Stimulated activated memory B cell treated with anti-CD40 and anti-IgM and Interleukin-4, amounts not matched to agents 10 μg/mL and 1 μg/mL and 100 μg/mL, for 72 hours (primary cell): ENCODE results near the gene POMGNT1.
A peak's percentile ranks its signal among the peaks of the same experiment; 100 is the strongest.

Experiments
- ATAC-seq: fragments of 150-1000 bp; cut with Tn5 transposase; 2 replicates; pipeline ENCODE4 v1.10.0; 2021
- H3K27ac Mint-ChIP-seq: one replicate; pipeline ENCODE4 v1.8.0; 2022; ENCODE audit warnings: mild to moderate bottlenecking, mixed read lengths
- H3K27me3 Mint-ChIP-seq: one replicate; pipeline ENCODE4 v1.8.0; 2022; ENCODE audit warnings: mixed read lengths
- H3K36me3 Mint-ChIP-seq: one replicate; pipeline ENCODE4 v1.8.0; 2022; ENCODE audit warnings: mixed read lengths
- H3K4me1 Mint-ChIP-seq: one replicate; pipeline ENCODE4 v1.8.0; 2022; ENCODE audit warnings: mixed read lengths
- H3K4me3 Mint-ChIP-seq: one replicate; pipeline ENCODE4 v1.8.0; 2022; ENCODE audit warnings: mild to moderate bottlenecking, moderate library complexity, mixed read lengths
- H3K9me3 Mint-ChIP-seq: one replicate; pipeline ENCODE4 v1.8.0; 2022; ENCODE audit warnings: mixed read lengths

Gene POMGNT1

DNA sequence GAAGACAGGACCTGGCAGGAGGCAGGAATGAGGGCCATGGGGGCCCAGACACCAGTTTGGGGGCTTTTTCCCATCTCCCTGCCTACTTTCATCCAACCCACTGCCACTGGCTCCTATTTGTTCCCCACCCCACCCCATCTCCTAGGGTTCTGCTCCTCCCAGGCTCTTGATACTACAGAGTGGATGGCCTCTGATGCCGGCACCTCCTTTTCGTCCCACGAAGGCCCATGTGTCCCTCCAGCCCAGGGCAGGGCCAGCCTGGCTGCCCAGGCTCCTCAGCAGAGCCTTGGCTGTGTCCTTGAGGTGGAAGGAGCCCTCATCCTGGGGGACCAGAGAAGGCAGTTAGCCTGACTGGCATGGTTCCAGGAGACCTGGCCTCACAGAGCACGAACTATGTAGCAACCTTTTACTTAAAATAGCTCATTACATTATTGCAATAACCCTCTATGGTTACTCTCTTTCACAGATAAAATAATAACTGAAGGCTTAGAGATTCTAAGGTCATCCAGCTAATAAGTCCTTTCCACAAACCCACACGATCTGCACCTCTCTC is 3.5 kb downstream of the POMGNT1 start:
- H3K27ac Mint-ChIP-seq, result no peak overlapping the region

DNA sequence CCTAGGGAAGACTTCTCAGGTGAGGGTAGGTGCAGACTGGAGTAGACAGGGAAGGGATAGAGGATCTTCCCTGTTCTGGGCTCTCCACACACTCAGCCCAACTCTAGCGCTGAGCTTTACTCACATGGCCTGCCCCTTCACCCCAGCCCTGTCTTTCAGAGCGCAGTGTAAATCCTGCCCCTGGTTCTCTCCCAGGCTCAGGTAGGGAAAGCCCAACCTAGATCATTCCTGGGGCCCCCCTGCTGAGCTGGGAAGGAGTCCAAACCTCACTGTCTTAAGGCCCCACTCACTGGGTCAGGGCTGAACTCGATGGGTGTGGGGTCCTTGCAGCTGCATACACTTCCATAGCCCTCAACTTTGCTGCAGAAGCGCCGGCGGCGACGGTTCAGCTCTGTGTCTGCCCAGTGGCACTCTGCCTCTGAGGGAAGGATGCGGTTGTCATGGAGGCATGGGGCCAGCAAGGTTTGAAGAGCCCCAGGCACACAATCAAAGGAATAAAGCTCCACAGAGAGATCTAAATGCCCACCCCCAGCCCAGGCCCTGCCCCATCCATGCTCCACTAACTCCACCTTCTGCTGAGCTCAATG is 4.2 kb downstream of the POMGNT1 start:
- Mint-ChIP-seq H3K27me3 (no peaks in the 10 kb centered on the region), H3K36me3 (peaks cover 41% of the 10 kb centered on the region), H3K4me3 (no peak overlapping the region), H3K4me1 (peaks cover 17% of the 10 kb centered on the region), H3K27ac (no peak overlapping the region), H3K9me3 (no peaks in the 10 kb centered on the region)
- no peak for ATAC-seq

More for the DNA sequence above, 3.5 kb downstream of the POMGNT1 start:
- Mint-ChIP-seq H3K9me3 (no peaks in the 10 kb centered on the region), H3K27me3 (no peaks in the 10 kb centered on the region), H3K36me3 (peaks cover 35% of the 10 kb centered on the region), H3K4me3 (no peak overlapping the region), H3K4me1 (peaks cover 17% of the 10 kb centered on the region)
- ATAC-seq, result no peak

DNA sequence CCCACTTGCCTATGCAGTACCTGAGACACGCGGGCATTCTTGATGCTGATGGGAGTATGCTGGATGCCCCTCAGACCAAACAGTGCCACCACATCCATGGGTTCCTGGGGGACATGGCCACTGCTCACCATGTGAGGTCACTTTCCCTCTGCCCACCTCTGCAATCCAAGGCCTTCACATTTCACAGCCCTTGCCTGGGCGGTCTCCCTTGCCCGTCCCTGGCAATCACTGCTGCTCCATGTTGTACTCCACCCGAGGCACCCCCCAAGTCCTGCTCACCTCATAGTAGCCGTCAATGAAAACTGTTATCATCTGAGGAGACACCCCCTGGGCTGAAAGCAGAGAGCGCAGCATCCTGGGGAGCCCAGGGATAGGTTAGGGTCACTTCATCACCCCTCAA is 4.9 kb downstream of the POMGNT1 start:
- Mint-ChIP-seq H3K9me3 (no peaks in the 10 kb centered on the region), H3K36me3 (peaks cover 43% of the 10 kb centered on the region), H3K27ac (no peak overlapping the region), H3K4me1 (peaks cover 17% of the 10 kb centered on the region), H3K4me3 (no peak overlapping the region), H3K27me3 (no peaks in the 10 kb centered on the region)
- no peak for ATAC-seq

DNA sequence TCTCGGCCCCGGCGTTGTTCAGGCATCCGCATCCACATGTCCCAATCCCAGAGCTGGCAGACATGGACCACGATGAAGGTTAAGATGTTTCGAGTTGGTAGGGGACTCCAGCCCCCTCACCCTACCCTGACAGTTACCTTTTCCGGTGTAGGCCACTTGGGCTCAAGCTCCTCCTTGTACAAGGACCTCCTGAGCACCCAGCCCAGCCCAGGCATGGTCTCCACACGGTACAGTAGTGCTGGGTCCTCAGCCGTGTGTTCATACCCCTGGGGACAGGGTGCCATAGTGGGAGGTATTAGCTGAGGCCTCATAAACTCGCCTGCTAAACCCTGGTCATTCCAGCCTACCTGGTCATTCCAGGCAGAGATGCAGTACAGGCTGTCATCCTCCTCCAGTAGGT is 6.1 kb downstream of the POMGNT1 start:
- Mint-ChIP-seq H3K4me1 (peaks cover 13% of the 10 kb centered on the region), H3K36me3 (peaks cover 55% of the 10 kb centered on the region), H3K27ac (no peak overlapping the region), H3K4me3 (no peak overlapping the region), H3K27me3 (no peaks in the 10 kb centered on the region), H3K9me3 (no peaks in the 10 kb centered on the region)
- no peak for ATAC-seq

DNA sequence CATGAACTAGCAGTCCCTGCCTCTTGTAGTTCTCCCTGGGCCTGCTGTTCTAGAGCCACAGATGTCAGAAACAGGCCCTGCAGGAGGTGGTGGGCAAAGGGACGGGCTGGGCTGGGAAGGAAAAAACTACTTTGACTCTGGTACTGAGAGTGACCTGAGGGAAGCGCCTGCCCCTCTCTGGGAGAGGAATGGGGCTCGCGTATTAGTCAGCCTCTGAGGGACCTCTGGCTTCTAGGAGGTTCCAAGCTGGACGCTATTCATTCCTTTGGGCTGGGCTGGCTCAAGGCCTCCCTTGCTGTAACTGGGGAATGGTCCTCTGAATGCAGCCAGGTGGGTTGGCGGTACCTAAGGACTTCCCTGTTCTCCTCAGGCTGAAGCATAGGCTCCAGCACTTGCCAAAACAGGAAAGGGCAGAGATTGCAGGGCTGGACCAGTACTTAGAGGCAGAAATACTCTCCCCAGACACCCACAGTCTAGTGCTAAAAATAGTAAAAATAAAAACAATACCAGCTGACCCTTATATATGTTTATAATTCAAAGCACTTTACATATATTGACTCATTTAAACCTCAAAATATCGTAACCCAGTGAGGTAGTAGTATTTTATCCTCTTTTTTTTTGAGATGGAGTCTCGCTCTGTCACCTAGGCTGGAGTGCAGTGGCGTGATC is 7.1 kb downstream of the POMGNT1 start:
- H3K27me3 Mint-ChIP-seq, result no peaks in the 10 kb centered on the region
- no peak overlapping the region for H3K27ac Mint-ChIP-seq
- H3K36me3 Mint-ChIP-seq, result peaks cover 56% of the 10 kb centered on the region
- no peaks in the 10 kb centered on the region for H3K9me3 Mint-ChIP-seq
- peaks cover 3% of the 10 kb centered on the region for H3K4me1 Mint-ChIP-seq
- no peak for ATAC-seq
- no peak overlapping the region for H3K4me3 Mint-ChIP-seq

DNA sequence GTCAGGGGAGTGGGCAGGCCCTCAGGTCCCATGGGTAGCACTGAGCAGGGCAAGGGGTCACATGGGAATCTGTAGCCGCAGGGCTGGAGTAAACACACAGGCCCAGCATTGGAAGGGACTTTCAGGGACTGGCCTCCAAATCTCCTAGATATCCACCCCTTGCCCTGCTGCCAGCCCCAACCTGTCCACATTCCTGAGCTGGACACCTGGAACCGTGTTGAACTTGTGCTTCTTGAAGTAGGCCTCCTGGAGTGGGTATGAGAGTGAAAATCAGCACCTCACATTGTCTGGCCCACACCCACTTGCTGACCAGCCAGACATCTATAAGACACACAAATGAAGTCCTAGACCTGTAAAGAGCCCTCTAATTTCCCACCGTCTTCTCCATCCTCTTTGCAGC is 7.7 kb downstream of the POMGNT1 start:
- H3K36me3 Mint-ChIP-seq, result peaks cover 56% of the 10 kb centered on the region
- ATAC-seq, result no peak

DNA sequence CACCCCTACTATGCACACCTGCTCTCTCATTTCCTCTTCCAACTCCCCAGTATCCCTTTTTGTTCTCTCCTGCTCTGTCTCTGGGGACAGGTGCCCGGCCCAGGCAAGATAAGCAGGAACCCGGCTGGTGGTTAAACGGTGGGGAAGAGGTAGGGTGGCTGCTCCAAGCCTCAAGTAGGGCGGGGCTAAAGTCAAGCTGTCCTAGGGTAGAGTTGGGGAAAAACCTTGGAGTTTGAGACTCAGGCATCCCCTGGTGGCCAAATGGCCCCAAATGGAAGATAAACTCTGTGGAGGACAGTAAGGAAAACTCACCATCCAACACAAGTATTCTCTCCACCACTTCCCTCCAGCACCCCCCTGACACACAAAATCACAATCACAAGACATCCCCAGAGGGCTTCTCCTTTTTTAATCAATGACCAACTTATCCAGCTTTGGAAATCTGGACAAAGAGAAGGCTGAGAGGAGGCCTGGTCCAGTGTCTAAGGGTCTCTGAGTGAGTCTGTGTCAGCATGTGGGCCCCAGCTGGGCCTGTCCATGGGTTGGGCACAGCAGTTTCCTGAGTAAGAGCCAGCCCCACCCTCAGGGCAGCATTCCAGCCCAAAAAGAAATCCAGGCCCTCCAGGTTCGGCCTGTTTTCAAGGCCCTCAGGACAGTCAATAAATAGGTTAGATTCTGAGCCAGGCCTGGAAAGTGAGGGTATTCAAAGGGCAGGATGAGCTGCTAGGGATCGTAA is 9.8 kb downstream of the POMGNT1 start:
- Mint-ChIP-seq H3K4me3 (no peak overlapping the region), H3K27me3 (no peaks in the 10 kb centered on the region), H3K36me3 (peaks cover 48% of the 10 kb centered on the region), H3K9me3 (no peaks in the 10 kb centered on the region), H3K27ac (no peak overlapping the region), H3K4me1 (peaks cover 22% of the 10 kb centered on the region)
- ATAC-seq, result no peak

More for the DNA sequence above, 7.7 kb downstream of the POMGNT1 start:
- peaks cover 3% of the 10 kb centered on the region for H3K4me1 Mint-ChIP-seq
- H3K27ac Mint-ChIP-seq, result no peak overlapping the region
- no peaks in the 10 kb centered on the region for H3K27me3 Mint-ChIP-seq
- H3K4me3 Mint-ChIP-seq, result no peak overlapping the region
- H3K9me3 Mint-ChIP-seq, result no peaks in the 10 kb centered on the region

DNA sequence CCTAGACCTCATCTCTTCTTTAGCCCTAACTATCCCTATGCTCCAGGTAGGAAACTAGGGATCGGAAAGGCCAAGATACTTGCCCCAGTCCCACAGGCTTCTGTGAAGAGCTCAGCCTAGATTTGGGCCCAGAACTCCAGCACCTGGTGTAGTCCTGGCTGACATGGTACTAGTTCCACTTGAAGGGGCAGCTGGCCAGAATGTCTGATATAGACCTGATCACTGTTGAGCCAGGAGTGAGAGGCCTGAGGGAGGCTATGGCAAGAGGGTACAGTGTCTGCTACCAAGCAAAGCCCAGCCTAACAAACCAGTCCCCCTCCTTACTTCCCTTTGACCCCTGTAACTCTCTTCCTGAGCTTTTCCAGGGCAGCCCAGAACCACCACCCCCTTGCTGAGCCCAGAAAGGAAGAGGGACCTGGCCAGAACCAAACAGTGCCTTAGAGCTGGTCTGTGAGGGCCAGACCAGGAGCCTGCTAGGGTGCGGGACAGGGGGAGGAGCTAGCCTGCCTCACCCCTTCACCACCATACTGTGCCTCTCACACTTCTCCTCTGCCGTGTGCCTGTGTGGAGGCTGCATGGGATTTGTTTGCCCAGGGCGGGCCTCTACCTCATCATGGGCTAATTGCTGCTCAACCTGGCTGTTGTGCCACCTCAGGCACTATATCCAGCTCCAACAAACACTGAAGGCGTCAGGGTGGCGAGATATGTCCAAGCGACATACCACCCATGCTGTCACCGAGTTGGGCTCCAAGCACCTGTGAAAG is 10.9 kb downstream of the POMGNT1 start:
- H3K9me3 Mint-ChIP-seq, result no peaks in the 10 kb centered on the region
- no peak for ATAC-seq
- H3K4me3 Mint-ChIP-seq, result no peak overlapping the region
- no peaks in the 10 kb centered on the region for H3K27me3 Mint-ChIP-seq
- peaks cover 36% of the 10 kb centered on the region for H3K36me3 Mint-ChIP-seq
- peaks cover 22% of the 10 kb centered on the region for H3K4me1 Mint-ChIP-seq
- no peak overlapping the region for H3K27ac Mint-ChIP-seq

DNA sequence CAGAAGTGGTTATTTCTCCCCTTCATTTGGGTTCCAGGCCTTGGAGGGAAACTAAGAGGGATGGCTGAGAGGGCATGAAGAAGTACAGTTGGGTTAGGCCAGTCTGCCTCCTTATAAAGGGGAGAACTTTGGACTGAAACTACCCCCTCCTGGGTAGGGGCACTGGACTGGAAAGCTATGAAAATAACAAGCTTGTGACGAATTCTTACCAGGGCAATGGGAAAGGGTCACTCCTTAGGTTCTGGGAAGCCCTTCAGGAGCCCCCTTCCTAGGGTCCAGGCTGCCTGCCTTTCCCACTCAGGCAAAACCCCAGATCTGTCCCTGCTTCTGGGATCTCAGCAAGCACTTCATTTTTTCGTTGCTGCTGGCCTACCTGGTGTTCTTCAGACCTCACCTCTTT is 12.2 kb downstream of the POMGNT1 start:
- H3K9me3 Mint-ChIP-seq, result no peaks in the 10 kb centered on the region
- peaks cover 29% of the 10 kb centered on the region for H3K36me3 Mint-ChIP-seq
- H3K27me3 Mint-ChIP-seq, result no peaks in the 10 kb centered on the region
- no peak overlapping the region for H3K4me3 Mint-ChIP-seq
- H3K4me1 Mint-ChIP-seq, result peaks cover 22% of the 10 kb centered on the region
- ATAC-seq, result no peak
- no peak overlapping the region for H3K27ac Mint-ChIP-seq

DNA sequence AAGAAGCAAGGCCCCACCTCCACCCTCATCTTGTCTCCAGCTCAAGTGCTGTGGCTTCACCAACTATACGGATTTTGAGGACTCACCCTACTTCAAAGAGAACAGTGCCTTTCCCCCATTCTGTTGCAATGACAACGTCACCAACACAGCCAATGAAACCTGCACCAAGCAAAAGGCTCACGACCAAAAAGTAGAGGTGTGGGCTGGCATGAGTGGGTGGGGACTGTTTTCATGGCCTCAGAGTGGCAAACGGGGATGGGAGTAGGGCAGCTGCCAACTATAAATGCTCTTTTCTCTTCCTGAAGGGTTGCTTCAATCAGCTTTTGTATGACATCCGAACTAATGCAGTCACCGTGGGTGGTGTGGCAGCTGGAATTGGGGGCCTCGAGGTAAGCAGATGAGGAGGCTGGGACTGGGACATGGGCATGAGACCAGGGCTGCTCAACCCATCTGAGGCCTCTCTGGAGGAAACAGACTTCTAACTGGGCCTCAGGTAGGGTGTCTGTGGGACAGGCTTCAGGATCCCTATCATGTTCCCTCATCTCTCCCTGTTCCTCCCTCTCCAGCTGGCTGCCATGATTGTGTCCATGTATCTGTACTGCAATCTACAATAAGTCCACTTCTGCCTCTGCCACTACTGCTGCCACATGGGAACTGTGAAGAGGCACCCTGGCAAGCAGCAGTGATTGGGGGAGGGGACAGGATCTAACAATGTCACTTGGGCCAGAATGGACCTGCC is 13.1 kb downstream of the POMGNT1 start:
- no peaks in the 10 kb centered on the region for H3K27me3 Mint-ChIP-seq
- H3K36me3 Mint-ChIP-seq, result peaks cover 22% of the 10 kb centered on the region
- ATAC-seq, result peak; percentile 51
- no peak overlapping the region for H3K27ac Mint-ChIP-seq
- H3K4me1 Mint-ChIP-seq, result peaks cover 22% of the 10 kb centered on the region
- H3K9me3 Mint-ChIP-seq, result no peaks in the 10 kb centered on the region
- H3K4me3 Mint-ChIP-seq, result no peak overlapping the region

DNA sequence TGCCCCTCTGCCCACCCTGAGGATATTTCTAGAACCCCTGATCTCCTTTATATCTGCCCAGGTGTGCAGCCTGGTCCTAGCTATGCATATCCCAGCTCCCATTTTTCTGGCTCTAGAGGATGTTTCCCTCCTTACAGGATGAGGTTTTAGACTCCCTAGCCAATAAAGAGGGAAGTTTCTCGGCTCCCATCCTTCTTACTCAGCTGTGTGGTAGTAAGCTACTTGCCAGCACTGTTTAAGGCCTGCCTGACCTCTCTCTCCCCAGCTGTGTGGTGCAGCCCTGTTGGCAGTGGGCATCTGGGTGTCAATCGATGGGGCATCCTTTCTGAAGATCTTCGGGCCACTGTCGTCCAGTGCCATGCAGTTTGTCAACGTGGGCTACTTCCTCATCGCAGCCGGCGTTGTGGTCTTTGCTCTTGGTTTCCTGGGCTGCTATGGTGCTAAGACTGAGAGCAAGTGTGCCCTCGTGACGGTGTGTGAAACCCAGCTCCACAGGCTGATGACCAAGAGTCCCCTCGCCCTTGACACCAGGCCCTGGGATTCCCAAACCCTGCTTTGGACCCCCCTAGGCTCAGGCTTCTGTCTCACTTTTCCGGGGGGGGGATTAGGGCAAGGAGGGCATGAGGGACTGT is 14.2 kb downstream of the POMGNT1 start:
- Mint-ChIP-seq H3K4me1 (peaks cover 22% of the 10 kb centered on the region), H3K9me3 (no peaks in the 10 kb centered on the region), H3K27ac (no peak overlapping the region), H3K4me3 (no peak overlapping the region), H3K36me3 (peaks cover 15% of the 10 kb centered on the region), H3K27me3 (no peaks in the 10 kb centered on the region)
- peak; percentile 82 for ATAC-seq

DNA sequence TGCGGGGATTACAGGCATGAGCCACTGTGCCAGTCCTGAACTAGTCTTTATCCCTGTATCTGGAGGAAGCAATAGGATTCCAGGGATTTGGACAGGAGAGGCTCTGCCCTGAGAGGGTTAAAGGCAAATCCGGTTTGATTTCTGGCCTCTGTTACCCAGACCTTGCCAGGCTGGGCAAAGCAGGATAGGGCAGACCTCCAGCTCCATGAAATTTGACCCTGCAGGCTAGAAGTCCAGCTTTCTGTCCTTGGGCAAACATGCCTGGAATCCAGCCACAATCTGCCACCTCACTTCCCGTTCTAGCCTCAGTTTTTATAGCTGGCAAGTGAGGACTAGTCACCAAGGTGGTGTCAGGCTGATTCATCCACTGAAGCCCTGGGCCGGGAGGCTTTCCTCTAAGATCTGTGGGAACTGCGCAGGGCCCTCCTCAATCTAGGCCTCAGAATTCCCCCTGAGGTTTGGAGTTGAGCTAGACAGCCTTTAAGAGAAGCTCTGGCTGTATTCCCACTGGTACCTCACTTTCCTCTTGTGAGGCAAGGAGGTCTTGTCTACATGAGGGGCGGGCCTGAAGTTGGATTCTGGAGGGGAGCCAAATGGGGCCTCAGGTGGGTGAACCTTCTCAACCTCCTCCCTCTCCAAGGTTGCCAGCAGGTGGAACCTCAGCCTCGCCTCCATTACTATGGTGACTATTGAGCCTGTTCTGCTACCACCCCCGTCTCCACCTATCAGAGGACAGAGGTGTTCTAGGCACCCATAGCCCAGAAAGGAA is 15.0 kb downstream of the POMGNT1 start:
- no peak overlapping the region for H3K4me3 Mint-ChIP-seq
- H3K36me3 Mint-ChIP-seq, result peaks cover 13% of the 10 kb centered on the region
- H3K27me3 Mint-ChIP-seq, result no peaks in the 10 kb centered on the region
- no peaks in the 10 kb centered on the region for H3K9me3 Mint-ChIP-seq
- ATAC-seq, result no peak
- H3K27ac Mint-ChIP-seq, result no peak overlapping the region
- peaks cover 22% of the 10 kb centered on the region for H3K4me1 Mint-ChIP-seq

DNA sequence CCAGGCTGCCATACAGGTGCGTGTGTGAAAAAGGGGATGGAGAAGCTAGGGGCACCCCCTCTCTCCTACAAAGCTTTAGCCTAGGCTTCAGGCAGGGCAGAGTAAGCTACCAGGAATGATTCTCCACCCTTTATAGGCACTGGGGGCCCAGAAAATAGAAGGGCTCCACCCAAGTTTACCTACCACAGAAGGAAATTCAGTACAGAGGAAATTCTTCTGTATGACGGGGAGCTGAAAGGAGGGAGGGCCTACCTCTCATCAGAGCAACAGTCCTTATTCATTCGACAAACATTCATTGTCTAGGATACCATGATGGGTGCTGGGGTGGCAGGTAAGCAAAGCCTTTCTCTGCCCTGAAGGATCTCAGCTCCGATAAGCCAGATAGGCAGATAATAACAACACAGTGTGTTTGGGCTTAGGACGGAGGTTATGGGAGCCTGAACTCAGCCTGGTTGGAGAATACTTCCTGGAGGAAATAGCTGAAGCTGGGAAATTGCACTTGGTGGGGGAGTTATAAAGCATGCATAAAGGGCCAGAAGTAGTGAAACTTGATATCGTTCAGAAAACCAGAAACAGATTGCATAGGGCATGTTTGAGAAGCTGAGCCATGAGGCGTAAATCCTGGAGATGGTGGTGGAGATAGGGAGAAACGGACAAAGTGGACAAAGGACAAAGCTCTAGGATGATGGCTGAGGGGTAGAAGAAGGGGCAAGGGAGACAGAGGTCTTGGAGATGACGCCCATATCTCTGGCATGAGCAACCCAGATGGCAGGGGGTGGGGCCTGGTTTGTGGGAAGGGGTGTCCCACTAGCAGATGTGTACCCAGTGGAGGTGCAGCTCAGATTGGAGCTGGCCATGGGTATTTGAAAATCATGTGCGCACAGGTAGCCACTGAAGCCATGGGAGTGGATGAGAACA is 16.6 kb downstream of the POMGNT1 start:
- H3K27me3 Mint-ChIP-seq, result no peaks in the 10 kb centered on the region
- H3K9me3 Mint-ChIP-seq, result no peaks in the 10 kb centered on the region
- peaks cover 24% of the 10 kb centered on the region for H3K4me1 Mint-ChIP-seq
- no peaks in the 10 kb centered on the region for H3K36me3 Mint-ChIP-seq
- H3K4me3 Mint-ChIP-seq, result no peak overlapping the region
- no peak overlapping the region for H3K27ac Mint-ChIP-seq
- no peak for ATAC-seq
